HFFc6 (cell line): ENCODE data around the gene SPATC1L. TPM values are rescaled to one million over a fixed set of nuclear protein-coding genes. Genes with fewer than 3 reads are reported as not detected.
"Not testable (repeated sequence)": the region's sequence is repeated elsewhere in the genome, so short reads cannot be mapped to it uniquely, and the experiment has no call there.

Experiments used
- DNase-seq: peaks from one replicate; pipeline ENCODE4 v3.0.0-alpha.2; 2018
- H3K27ac Mint-ChIP-seq: 2 replicates; pipeline ENCODE4 v1.8.0; 2020; ENCODE audit warnings: mild to moderate bottlenecking, mixed read lengths
- H3K27me3 Mint-ChIP-seq: 2 replicates; pipeline ENCODE4 v1.8.0; 2021; ENCODE audit warnings: mild to moderate bottlenecking, moderate library complexity, mixed read lengths; ENCODE audit not compliant: insufficient read depth
- H3K36me3 Mint-ChIP-seq: 2 replicates; pipeline ENCODE4 v1.8.0; 2021; ENCODE audit warnings: low read depth, mixed read lengths
- H3K4me1 Mint-ChIP-seq: 2 replicates; pipeline ENCODE4 v1.8.0; 2020; ENCODE audit warnings: low read depth, mixed read lengths
- H3K4me3 Mint-ChIP-seq: 2 replicates; pipeline ENCODE4 v1.8.0; 2020; ENCODE audit warnings: mild to moderate bottlenecking, moderate library complexity, mixed read lengths
- H3K9me3 Mint-ChIP-seq: 2 replicates; pipeline ENCODE4 v1.8.0; 2020; ENCODE audit warnings: mild to moderate bottlenecking, mixed read lengths
- CTCF ChIP-seq: fragments of 200-600 bp; sonication (generic); IDR thresholded peaks from 2 replicates; pipeline ENCODE4 v1.5.0; 2021; ENCODE audit warnings: antibody characterized with exemption, mild to moderate bottlenecking
- total RNA-seq, 6 experiments: library from RNA; stranded (reverse); fragmentation: NEBNext Ultra II Directional; extraction: Animal tissue kit (Norgen Biotek cat#: 25700); gene quantifications; 2 replicates in 1 of 6; 3 replicates in 5 of 6; pipeline ENCODE4 v1.2.3, GENCODE V29; 2021

SPATC1L gene
- total RNA-seq, 6 experiments from 2014 or later, result 11.3 to 14.7 (median 13.1) TPM

- H3K4me1 Mint-ChIP-seq, result no peaks in the 10 kb centered on the region
- H3K4me3 Mint-ChIP-seq, result no peak overlapping the region
- no peaks in the 10 kb centered on the region for H3K36me3 Mint-ChIP-seq
- DNase-seq, result no peak
- H3K27ac Mint-ChIP-seq, result no peak overlapping the region
- no peak for TF ChIP-seq CTCF
- no peaks in the 10 kb centered on the region for H3K9me3 Mint-ChIP-seq
- H3K27me3 Mint-ChIP-seq, result peaks cover 5% of the 10 kb centered on the region
These were observed 33.7 kb downstream of the SPATC1L start for GRCh38 chr21:46150491-46151121.

DNA sequence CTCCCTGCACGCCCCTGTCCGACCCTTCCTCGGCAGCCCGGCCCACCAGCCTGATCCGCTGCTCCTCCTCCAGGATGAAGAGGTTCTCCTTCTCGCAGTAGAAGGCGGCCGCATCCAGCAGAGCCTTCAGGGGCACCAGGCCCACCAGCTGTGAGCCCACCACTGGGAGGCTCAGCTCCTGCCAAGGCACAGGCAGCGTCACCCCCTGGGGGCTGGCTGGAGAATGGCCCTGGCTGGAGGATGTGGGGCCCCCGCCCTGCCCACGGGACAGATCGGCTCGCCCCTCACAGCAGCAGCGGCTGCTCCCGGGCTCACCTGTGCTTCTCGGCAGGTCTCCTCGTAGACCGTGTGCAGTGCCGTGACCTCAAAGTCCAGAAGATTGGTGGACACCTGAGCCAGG lies 34.2 kb downstream of the SPATC1L start:
- Mint-ChIP-seq H3K9me3 (no peaks in the 10 kb centered on the region), H3K4me3 (no peak overlapping the region), H3K27me3 (peaks cover 5% of the 10 kb centered on the region), H3K27ac (no peak overlapping the region), H3K4me1 (no peaks in the 10 kb centered on the region), H3K36me3 (no peaks in the 10 kb centered on the region)
- TF ChIP-seq CTCF, result no peak
- no peak for DNase-seq

DNA sequence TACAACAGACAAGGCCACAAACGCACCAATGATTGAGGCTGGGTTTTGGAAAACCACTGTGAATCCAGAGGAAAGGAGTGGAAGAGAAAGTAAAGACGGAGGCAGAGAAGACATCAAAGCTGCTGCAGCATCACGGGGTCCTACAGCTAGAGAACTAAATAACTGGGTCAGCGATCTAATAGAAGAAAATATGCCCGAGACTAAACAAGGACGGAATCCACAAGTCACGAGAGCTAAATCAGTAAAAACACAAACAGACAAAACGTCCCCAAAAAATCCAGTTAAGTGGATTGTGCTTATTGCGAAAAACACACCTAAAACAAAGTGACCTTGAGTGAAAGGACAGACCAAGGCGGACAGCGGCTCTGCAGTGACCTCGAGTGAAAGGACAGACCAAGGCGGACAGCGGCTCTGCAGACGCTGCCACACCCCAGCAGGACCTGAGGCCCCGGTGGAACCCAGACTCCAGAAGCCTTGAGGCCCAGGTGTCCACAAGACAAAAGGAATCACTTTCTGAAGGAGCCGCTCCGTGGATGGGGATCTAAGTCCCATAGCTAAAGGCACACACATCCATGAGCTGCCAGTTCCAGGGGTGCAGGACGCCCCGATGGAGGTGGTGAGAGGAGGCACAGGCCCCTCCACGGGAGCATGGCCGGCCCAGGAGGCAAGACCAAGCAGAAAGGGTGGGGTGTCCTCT lies 34.9 kb downstream of the SPATC1L start:
- Mint-ChIP-seq H3K4me3 (no peak overlapping the region), H3K27me3 (peaks cover 5% of the 10 kb centered on the region), H3K36me3 (no peaks in the 10 kb centered on the region), H3K9me3 (no peaks in the 10 kb centered on the region), H3K27ac (no peak overlapping the region), H3K4me1 (no peaks in the 10 kb centered on the region; the same call in 1 of the 2 replicates)
- DNase-seq, result no peak
- no peak for TF ChIP-seq CTCF

GRCh38 chr21:46148106-46148505 lies 36.2 kb downstream of the SPATC1L start:
- Mint-ChIP-seq H3K9me3 (no peaks in the 10 kb centered on the region), H3K36me3 (no peaks in the 10 kb centered on the region), H3K27me3 (peaks cover 5% of the 10 kb centered on the region), H3K4me1 (peaks cover 8% of the 10 kb centered on the region), H3K4me3 (no peak overlapping the region), H3K27ac (no peak overlapping the region)
- DNase-seq, result no peak
- no peak for TF ChIP-seq CTCF

- H3K9me3 Mint-ChIP-seq, H3K36me3 Mint-ChIP-seq, H3K27me3 Mint-ChIP-seq, H3K4me3 Mint-ChIP-seq, H3K27ac Mint-ChIP-seq, H3K4me1 Mint-ChIP-seq: not testable (repeated sequence)
- peak; percentile 83 for TF ChIP-seq CTCF
- peak; percentile 19 for DNase-seq
These were observed 36.8 kb downstream of the SPATC1L start for GRCh38 chr21:46147429-46147828.
